ENCODE data around the gene KIF20B.
"Not testable (repeated sequence)": the region's sequence is repeated elsewhere in the genome, so short reads cannot be mapped to it uniquely, and the experiment has no call there.

The KIF20B gene

DNA sequence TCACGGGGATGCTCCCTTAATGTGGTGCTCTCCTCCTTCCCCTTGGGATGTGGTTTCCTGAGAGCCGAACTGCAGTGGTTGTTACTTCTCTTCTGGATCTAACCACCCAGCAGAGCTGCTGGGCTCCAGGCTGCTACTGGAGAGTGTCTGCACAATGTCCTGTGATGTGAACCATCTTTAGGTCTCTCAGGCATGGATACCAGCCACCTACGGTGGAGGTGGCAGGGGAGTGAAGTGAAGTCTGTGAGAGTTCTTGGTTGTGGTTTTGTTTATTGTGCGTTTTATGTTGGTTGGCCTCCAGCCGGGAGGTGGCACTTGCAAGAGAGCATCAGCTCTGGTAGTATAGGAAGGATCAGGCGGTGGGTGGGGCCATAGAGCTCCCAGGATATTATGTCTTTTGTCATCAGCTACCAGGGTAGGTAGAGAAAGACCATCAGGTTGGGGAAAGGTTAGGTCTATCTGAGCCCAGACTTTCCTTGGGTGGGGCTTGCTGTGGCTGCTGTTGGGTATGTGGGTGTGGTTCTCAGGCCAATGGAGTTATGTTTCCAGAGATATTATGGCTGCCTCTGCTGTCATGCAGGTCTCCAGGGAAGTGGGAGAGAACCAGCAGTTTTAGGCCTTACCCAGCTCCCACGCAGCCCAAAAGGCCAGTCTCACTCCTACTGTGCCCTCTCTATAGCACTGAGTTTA, 87.9 kb downstream of the KIF20B start:
- DNase-seq: no peak

DNA sequence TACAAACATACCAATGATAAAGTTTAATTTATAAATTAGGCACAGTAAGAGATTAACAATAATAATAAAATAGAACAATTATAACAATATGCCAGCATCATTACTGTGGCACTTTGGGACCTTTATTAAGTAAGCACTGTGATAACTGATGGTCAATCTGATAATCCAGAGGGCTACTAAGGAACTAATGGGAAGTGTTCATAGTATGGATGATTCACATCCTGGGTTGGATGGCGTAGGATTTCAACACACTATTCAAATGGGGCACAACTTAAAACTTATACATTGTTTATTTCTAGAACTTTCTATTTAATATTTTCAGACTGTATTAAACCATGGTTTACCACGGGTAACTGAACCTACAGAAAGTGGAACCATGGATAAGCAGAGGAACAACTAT, 90.8 kb downstream of the KIF20B start:
- DNase-seq: no peak

DNA sequence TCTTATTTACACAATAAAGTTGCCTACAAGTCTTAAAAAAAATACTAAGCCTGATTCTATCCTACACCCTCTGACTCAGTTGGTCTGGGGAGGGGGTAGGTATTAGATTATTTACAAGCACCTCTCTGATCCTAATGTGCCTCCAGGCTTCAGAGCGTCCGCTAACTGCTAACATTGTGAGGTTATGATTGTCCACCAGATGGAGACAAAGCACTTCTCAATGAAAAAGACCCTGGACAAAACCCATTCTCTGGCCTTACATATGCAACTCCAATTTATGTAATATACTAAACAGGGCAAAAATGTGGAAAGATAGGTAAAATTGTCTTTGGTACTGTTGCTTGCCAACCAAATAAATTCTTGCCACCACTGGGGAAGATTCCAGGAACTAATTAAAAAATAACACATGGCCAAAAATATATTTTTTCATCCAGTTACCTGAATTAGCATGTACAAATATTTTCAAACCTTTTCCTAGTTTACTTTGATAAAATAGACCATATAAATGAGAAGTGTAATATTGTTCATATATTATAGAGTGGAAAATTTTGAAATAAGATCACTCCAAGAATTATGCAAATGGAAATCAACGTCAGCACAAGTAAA, 92.4 kb downstream of the KIF20B start:
- no peak for DNase-seq

DNA sequence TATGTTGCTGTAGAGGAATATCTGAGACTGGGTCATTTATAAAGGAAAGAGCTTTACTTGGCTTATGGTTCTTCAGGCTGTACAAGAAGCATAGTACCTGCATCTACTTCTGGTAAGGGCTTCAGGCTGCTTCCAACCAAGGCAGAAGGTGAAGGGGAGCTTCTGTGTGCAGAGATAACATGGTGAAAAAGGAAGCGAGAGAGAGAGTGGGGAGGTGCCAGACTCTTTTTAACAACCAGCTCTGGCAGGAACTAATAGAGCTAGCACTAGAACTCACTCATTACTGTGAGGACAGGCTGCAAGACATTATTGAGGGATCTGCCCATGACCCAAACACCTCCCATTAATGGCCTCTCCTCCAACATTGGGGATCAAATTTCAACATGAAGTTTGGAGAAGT, 94.5 kb downstream of the KIF20B start:
- DNase-seq: no peak

DNA sequence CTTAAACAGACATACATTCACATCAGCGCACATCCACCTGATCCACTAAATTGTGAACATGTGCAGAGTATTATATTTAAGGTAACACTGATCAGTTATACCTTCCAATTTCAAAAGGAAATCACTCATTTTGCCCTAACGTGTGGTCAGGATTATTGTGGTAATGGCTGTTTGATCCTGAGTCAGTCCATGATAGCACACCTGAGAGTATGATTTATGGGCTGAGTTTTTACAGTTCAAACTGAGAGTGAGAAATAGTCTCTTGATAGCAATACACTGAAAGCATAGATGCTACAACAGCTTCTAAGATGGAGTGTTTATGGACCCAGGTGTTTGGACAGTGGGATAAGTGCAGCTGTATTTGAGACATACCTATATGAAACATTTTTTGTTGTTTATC, 96.7 kb downstream of the KIF20B start:
- no peak for DNase-seq

DNA sequence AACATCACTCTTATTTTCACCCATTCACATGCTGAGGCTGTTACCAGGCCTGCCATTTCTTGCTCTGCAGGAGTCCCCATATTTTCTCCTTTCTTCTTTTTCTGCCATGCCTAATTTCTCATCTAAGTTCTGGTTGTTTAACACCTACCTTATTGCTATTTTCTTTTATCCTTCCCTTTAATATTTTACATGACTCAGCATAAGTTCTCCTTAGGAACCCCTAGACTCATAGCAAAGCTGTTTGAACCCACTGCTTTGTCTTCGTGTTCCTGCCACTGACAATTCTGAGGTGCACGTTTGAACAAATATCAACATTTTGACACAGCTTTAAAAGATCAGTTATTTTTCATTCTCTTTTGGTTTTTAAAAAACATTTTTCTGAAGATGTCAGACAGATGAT, 98.2 kb downstream of the KIF20B start:
- DNase-seq: no peak

DNA sequence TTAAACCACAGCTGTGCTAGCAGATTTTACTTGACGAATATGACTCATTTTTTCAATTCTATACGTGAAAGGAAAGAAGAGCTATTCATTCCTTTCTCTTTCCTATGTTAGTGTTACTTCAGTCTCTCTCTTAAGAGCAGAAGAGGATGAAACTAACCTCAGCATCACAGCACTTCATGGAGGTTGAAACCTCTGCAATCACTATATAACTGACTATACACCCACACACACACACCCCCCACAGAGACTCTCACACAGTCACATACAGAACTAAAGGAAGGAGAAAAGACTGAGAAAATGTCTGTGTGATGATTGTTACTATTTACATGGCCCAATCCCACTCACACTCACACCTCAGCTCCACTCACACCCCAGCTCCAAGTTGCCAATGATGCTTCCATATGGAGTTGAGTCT, 104.2 kb downstream of the KIF20B start:
- DNase-seq: no peak

DNA sequence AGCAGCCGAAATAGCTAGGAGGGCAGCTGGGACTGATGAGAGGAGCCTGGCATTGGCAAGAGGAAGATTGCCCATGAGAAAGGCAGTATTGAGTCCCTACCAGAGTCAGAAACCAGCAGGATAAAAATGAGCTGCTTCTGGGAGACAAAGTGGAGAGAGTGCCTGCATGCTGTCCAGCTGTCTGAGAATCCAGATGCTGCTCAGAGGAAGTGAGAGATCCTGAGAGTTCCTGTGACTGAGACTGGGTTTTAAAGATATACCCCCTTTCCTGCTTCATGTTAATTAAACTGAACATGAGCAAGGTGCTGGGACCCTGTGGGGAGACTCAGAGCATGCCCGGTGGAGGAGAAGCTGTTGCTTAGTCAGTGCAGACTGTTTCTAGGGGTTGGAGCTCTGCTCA, 107.5 kb downstream of the KIF20B start:
- no peak for DNase-seq

DNA sequence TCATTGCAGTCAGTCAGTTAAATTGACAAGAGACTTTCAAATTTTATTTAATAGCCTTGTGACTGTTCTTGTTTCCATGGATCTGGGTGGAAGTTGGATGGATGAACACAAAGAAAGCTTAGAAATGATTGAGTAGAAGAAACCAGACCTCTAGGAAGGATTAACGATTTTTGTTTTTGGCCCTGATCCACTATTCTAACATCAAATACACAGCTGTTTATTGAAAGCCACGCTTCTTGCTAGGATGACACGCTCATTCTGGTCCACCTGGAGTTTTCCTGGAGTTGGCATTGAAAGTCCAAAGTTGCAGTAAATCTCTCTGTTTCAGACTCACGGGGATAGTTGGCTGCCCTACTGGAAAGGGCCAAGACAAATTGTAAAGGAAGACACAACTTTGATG, 108.4 kb downstream of the KIF20B start:
- DNase-seq: no peak

DNA sequence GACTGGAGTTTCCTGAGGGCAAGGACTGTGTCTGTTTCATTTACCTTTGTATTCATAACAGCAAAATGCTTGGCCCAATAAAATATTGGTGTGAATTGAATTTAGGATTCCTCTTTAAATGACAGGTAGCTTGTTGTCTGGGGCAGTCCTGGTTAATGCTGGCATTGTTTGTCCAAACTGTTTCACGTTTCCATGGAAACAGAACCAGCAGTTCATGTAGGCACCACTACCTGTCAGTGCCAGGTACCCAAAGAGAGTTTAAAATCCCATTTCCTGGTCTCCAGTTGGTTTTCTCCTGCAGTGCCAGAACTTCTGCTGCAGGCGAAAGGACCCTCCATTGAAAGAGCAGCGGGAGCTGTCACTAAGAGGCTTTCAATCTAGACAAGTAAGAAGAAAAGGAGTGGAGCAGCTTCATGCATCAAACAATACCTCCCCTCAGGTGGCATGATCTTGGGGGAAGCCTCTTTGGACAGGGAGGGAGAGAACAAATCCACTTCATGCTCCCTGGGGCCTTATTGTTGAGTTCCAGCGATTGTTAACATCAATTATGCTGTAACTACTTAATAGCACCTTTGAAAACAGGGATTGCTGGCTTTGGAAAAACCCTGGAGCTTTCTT, 109.6 kb downstream of the KIF20B start:
- DNase-seq: no peak

DNA sequence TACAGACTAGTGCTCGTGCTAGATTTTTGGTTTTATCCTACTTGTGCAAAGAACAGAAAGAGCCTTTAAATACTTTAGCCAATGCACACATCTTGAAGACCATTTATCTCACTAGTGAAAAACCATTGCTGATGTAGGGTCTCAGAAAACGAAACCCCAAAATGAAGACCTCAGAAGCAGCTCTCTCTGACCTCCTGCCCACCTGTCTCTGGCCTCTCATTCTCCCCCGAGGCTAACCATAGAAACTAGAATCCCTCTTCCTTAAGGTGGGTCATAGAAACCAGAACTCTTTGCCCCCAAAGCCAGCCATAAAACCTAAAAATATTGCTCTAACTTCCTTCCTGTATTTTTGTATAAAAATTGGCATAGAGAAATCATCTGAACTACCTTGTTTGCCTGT, 112.2 kb downstream of the KIF20B start:
- DNase-seq: no peak

DNA sequence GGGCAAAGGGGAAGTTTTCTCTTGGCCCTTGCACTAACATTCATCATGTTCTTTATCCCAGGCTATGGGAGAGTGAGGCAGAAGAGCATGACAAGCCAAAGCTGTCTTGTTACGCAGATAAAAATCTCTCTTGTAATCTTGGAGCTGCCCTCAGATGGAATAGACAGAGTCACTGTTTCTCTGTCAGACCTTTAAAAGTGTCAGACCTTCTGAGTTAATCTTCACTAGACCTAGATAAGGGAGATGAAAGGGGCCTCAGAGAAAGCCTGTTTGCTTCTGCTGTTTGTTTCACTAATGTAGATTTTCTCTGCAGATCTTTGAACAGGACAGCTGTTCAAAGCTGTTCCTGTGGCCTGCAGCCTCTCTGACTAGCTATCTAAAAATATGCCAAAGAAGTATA, 112.9 kb downstream of the KIF20B start:
- no peak for DNase-seq

DNA sequence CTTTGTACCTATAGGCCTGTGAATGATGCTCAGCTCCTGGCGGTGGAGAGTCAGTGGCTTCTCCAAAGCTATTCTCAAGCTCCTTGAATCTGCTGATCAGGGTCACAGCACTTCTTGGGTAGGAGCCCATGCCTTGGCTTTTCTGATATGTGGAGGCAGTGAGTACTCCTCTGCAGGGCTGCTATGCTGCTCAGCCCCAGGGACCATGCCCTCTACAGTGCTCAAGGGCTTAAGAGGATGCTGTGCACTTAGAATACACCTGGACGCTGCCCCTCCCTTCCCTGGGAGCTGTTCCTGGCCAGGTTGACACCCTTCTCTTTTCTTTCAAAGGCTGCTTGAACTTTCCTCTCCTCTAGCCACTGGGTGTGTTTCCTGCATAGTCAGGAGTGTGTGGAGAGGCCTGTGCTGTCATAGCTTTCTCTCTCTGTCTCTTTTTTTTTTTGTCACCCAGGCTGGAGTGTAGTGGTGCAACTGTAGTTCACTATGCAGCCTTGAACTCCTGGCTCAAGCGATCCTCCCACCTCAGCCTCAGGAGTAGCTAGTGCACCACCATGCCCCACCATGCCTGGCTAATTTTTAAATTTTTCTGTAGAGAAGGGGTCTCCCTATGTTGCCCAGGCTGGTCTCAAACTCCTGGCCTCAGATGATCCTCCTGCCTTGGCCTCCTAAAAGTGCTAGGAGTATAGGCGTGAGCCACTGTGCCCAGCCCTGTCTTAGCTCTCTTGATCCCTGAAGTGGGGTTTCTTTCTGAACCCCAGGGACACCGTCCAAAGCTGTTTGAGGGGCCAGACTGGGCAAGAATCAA, 113.9 kb downstream of the KIF20B start:
- no peak for DNase-seq

DNA sequence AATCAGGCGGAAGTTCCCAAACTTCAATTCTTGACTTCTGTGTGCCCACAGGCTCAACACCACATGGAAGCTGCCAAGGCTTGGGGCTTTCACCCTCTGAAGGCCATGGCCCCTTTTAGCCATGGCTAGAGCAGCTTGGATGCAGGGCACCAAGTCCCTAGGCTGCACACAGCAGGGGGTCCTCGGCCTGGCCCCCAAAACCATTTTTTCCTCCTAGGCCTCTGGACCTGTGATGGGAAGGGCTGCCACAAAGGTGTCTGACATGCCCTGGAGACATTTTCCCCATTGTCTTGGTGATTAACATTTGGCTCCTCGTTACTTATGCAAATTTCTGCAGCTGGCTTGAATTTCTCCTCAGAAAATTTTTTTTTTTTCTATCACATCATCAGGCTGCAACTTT, 117.6 kb downstream of the KIF20B start:
- DNase-seq: not testable (repeated sequence)

Measured in activated effector memory CD4-positive, alpha-beta T cell treated with Interleukin-2 at 50 U/mL for 16 hours (primary cell).